Psoas muscle (tissue), 8 donors: Measurements from ENCODE around the gene KCNK16. TPM values are rescaled to one million over a fixed set of nuclear protein-coding genes. Genes with fewer than 3 reads are reported as not detected.

ENCODE experiments used
- ATAC-seq, 4 donors: fragments of 200-7000 bp; cut with Tn5 transposase; one replicate each; pipeline ENCODE4 v1.9.1; 2020; ENCODE audit warnings: moderate library complexity in 3 of 4, mild to moderate bottlenecking in 2 of 4
- DNase-seq, 2 donors: peaks; one replicate each; pipeline ENCODE4 v3.0.0-alpha.2; 2020
- H3K27ac ChIP-seq: fragments of 200-600 bp; one replicate; pipeline ENCODE4 v1.8.0; 2022
- H3K27me3 ChIP-seq, 3 donors: fragments of 200-600 bp in 1 of 3; one replicate each; pipeline versions ENCODE4 v1.6.1 to v1.8.0; 2013 to 2022; ENCODE audit warnings: low read length in 2 of 3, mild to moderate bottlenecking in 2 of 3, moderate library complexity in 1 of 3; ENCODE audit not compliant: insufficient read depth in 3 of 3
- H3K36me3 ChIP-seq, 2 donors: fragments of 200-600 bp in 1 of 2; one replicate each; pipeline versions ENCODE4 v1.6.1 to v1.8.0; 2013 to 2022; ENCODE audit warnings: low read depth in 1 of 2, mild to moderate bottlenecking in 1 of 2, moderate library complexity in 1 of 2; ENCODE audit not compliant: insufficient read depth in 1 of 2
- H3K4me1 ChIP-seq: fragments of 200-600 bp; one replicate; pipeline ENCODE4 v1.8.0; 2022
- H3K4me3 ChIP-seq: fragments of 200-600 bp; one replicate; pipeline ENCODE4 v1.8.0; 2022; ENCODE audit warnings: mild to moderate bottlenecking
- H3K9me3 ChIP-seq: fragments of 200-600 bp; one replicate; pipeline ENCODE4 v1.8.0; 2022
- WGBS, 3 donors: extraction: QIAGEN DNeasy Blood & Tissue Kit; methylation state at CpG; one replicate each; pipeline versions ENCODE4 v1.1.6 to v1.1.7; 2013; 5-methylcytosine and 5-hydroxymethylcytosine counted together
- intact Hi-C, 2 donors: fragments of 100-400 bp; cut with DNase I; formaldehyde crosslinking; loops; one replicate each; pipeline versions ENCODE4 v1.11.0 to v1.14.2; 2022
- polyA plus RNA-seq, 3 donors: library from polyadenylated mRNA; stranded (reverse); fragments of 200-250 nt; gene quantifications; one replicate each; pipeline ENCODE4 v1.2.3, GENCODE V29; 2013
- total RNA-seq, 4 donors: library from RNA; stranded (reverse); fragmentation: NEBNext Ultra II Directional in 2 of 4; extraction: Animal tissue kit (Norgen Biotek cat#: 25700) in 2 of 4; gene quantifications; one replicate each; pipeline versions ENCODE4 v1.2.1 to v1.2.4, GENCODE V29; 2021 to 2023
- TF ChIP-seq, protein P1 (sequence below): fragments of 200-600 bp; IDR thresholded peaks from one replicate; pipeline ENCODE4 v1.8.0; 2022; ENCODE audit warnings: antibody characterized with exemption
- donor health status: healthy with polysubstance abuse.
- donor health status: DM: no; HTN: no; CAD: no; lungs with moderate emphysema.
- donor health status: Bipolar disorder and iron deficiency.
- donor health status: healthy.
- donor health status: DM: yes; HTN: yes; CAD: no.
- donor health status: DM: no; HTN: no; CAD: no.
- donor health status: DM: no; HTN: no; CAD: no.
- donor health status: DM: yes; HTN: yes; CAD: no.

The KCNK16 gene
- total and polyA plus RNA-seq, 7 donors, result not detected

DNA sequence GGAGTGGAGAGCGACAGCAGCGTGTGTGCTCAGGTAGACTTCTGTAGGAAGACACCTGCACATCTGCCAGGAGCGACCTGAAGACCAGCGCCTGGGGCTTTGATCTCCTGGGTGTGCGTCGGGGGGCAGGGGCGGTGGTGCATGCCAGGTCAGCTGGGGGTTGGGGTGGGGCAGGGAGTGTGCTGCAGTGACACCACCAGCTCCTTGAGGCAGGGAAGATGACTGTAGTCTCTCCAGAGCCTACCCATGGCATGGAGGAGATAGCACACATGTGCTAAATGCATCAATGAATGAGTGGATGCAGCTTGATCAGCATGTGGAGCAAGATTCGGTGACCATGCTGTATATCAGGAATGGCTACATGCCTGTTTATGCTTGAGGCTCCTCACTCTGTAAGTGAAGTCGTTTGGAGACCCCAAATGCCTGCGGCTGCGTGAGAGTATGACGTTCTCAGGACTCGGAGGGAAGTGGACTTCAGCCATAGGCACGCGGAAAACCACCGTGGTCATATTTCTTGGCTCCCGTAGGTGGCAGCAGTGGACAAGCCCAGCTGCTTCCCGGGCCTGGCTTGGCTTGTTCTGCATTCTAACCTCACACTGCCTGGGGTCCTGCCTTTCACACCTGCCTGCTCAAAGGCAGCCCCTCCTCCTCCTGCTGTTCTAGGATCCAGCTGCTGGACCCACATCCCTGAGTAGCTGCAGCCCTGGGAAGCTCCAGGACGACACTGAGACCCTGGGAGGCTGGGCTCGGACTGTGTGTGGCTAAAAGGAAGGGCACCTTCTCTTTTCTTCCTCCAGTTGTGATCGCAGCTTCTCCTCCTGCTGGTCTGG lies 39.4 kb upstream of the KCNK16 start:
- TF ChIP-seq, protein P1, sequence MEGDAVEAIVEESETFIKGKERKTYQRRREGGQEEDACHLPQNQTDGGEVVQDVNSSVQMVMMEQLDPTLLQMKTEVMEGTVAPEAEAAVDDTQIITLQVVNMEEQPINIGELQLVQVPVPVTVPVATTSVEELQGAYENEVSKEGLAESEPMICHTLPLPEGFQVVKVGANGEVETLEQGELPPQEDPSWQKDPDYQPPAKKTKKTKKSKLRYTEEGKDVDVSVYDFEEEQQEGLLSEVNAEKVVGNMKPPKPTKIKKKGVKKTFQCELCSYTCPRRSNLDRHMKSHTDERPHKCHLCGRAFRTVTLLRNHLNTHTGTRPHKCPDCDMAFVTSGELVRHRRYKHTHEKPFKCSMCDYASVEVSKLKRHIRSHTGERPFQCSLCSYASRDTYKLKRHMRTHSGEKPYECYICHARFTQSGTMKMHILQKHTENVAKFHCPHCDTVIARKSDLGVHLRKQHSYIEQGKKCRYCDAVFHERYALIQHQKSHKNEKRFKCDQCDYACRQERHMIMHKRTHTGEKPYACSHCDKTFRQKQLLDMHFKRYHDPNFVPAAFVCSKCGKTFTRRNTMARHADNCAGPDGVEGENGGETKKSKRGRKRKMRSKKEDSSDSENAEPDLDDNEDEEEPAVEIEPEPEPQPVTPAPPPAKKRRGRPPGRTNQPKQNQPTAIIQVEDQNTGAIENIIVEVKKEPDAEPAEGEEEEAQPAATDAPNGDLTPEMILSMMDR, result peak; percentile 78
- H3K27me3 ChIP-seq, result no peaks in the 10 kb centered on the region
- intact Hi-C loops, result loop anchor here in 1 of 2 donors (10.0 kb wide), 1 partner anchor 953 kb away; no protein-coding TSS in a partner anchor
- WGBS, 3 donors, result 33 to 34% (median 34%) methylated on average over 21 of the region's 21 CpGs
- H3K4me1 ChIP-seq, result no peaks in the 10 kb centered on the region
- no peaks in the 10 kb centered on the region for H3K9me3 ChIP-seq
- no peak overlapping the region for H3K27ac ChIP-seq
- no peak overlapping the region for H3K4me3 ChIP-seq
- DNase-seq (peak; percentile 50 to 73), ATAC-seq (peak; percentile 84 to 91 (median 86))
- H3K36me3 ChIP-seq, result no peaks in the 10 kb centered on the region

DNA sequence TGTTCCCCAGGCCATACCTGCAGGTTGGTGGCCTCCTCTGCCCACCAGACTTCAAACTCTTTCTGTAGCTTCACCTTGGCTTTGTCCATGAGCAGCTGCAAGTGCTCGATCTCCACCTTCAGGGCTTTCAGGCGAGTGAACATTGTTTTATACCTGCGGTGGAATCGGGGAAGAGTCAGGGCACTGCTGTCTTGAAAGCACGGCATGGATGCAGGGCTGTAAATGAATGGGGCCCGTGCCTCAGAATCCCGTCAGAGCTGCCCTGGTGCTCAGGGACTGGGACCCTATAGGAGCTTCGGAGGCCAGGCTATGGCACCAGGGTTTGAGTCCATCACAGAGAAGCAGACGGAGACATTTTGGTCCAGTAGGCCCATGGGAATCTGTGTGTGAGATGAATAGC lies 37.9 kb upstream of the KCNK16 start:
- WGBS, 3 donors, result 87 to 93% (median 90%) methylated on average over 9 of the region's 9 CpGs
- ATAC-seq, result no peak
- intact Hi-C loops, result loop anchor here in 1 of 2 donors (10.0 kb wide), 1 partner anchor 954 kb away; no protein-coding TSS in a partner anchor
- Histone ChIP-seq H3K27ac (no peak overlapping the region), H3K36me3 (no peaks in the 10 kb centered on the region), H3K4me3 (no peak overlapping the region), H3K4me1 (no peaks in the 10 kb centered on the region), H3K9me3 (no peaks in the 10 kb centered on the region), H3K27me3 (no peaks in the 10 kb centered on the region)
- no peak for DNase-seq
- TF ChIP-seq, protein P1, result no peak

DNA sequence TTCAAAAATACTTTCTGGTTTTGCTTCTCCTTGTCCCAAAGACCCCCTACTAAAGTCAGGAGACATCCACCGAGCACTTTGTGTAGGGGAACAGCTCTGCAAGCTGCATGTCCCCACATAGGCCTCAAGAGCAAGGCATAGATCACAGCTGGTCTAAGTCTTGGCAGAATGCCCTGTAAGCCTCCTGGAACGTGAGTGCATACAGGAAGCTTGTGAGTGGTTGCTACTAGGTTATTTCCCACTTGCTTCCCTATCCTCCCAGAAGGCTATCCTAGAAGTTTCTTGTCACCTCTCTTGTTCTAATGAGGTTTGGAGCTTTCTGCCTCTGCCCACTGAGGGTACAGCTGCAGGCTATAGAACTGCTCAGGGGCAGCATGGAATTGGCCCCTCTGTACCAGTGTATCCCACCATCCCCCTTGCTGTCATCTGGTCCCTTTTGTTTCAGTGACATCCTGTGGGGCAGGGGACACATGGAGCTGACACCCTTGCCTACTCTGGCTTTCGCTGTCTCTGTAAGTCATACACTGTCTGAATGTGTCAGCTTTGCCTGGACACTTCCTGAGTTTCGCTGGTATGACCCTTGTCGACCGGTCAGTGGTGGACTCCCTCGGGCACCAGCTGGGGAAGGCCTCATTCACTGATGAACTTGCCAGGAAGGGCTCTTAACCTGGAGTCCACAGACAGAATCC lies 35.6 kb upstream of the KCNK16 start:
- H3K4me3 ChIP-seq, result no peak overlapping the region
- H3K9me3 ChIP-seq, result no peaks in the 10 kb centered on the region
- H3K4me1 ChIP-seq, result no peaks in the 10 kb centered on the region
- no peak overlapping the region for H3K27ac ChIP-seq
- WGBS, 3 donors, result 44 to 64% (median 53%) methylated on average over 7 of the region's 7 CpGs
- ATAC-seq, result peak in 1 of 4 donors; percentile 61
- H3K27me3 ChIP-seq, result no peaks in the 10 kb centered on the region
- no peak for DNase-seq
- no peaks in the 10 kb centered on the region for H3K36me3 ChIP-seq
- intact Hi-C loops, result no loop called here
- TF ChIP-seq, protein P1, result no peak

DNA sequence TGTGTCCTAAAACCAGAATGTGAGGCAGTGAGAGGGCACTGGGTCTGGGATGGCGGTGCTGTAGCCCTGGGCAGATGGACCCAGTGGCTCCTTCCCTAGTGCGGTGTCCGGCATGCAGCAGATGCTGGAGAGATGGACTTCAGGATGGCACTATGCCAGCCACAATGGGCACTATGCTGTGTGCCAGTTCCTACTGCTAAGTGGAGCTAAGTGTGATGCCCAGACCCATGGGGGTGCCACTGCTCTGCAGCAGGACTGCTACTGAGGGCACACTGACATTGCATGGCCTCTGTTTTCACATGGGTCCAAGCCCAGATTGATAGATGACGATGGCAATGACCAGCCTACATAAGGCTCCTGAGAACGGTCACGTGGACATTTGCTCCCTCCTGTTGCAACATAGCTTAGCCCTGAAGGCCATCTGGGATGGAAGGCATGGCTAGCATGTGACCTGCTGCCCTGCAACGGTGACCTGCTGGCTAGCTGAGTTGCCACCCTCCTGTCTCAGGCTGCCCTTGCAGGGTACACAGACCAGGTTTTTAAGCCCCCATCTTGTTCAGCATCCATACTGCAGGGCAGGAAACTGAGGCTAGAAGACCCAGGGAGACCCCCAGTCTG lies 31.3 kb upstream of the KCNK16 start:
- 74 to 80% (median 75%) methylated on average over 7 of the region's 7 CpGs for WGBS, 3 donors
- no peaks in the 10 kb centered on the region for H3K4me1 ChIP-seq
- no peaks in the 10 kb centered on the region for H3K27me3 ChIP-seq
- H3K36me3 ChIP-seq, result no peaks in the 10 kb centered on the region
- intact Hi-C loops, result loop anchor here in 1 of 2 donors (5.0 kb wide), 1 partner anchor 533 kb away; no protein-coding TSS in a partner anchor
- H3K4me3 ChIP-seq, result no peak overlapping the region
- no peak for ATAC-seq
- no peak overlapping the region for H3K27ac ChIP-seq
- no peaks in the 10 kb centered on the region for H3K9me3 ChIP-seq
- TF ChIP-seq, protein P1, result no peak
- DNase-seq, result no peak
